SK-N-SH (cell line): ENCODE results near the gene IRF2. TPM values are rescaled to one million over a fixed set of nuclear protein-coding genes. Genes with fewer than 3 reads are reported as not detected.

ENCODE experiments used
- CTCF ChIA-PET: fragments of 300-600, 350-600 bp; formaldehyde crosslinking; extraction: SDS; loops from one replicate; lab custom pipeline; 2021; lab: Yijun Ruan, JAX
- POLR2A ChIA-PET: fragments of 350-600 bp; sonication (Branson Sonifier 250); formaldehyde crosslinking; extraction: SDS; loops from one replicate; lab custom pipeline; 2020; ENCODE audit warnings: antibody characterized with exemption, inconsistent platforms; lab: Yijun Ruan, JAX
- DNase-seq: peaks from one replicate; pipeline ENCODE4 v3.0.0; 2012
- H2AFZ ChIP-seq: fragments of 200-600 bp; sonication (generic); 2 replicates; pipeline ENCODE4 v1.8.1; 2016; ENCODE audit warnings: antibody characterized with exemption, mild to moderate bottlenecking, low read depth
- H3F3A ChIP-seq: fragments of 200-600 bp; sonication (generic); replicated peaks from 2 replicates; pipeline ENCODE3; 2016; ENCODE audit warnings: antibody characterized with exemption, mild to moderate bottlenecking; ENCODE audit not compliant: insufficient read depth
- H3K27ac ChIP-seq, 2 experiments: fragments of 200-500 bp in 1 of 2; fragments of 200-600 bp in 1 of 2; sonication (Bioruptor generic) in 1 of 2; sonication (generic), shearing (Covaris generic) in 1 of 2; 2 replicates each; pipeline versions ENCODE4 v1.5.1 to v1.6.1; 2014 to 2016; ENCODE audit warnings: low read depth in 2 of 2, inconsistent platforms in 1 of 2, low read length in 1 of 2, mild to moderate bottlenecking in 1 of 2, mixed read lengths in 1 of 2
- H3K27me3 ChIP-seq: fragments of 200-600 bp; sonication (generic), shearing (Covaris generic); 2 replicates; pipeline ENCODE4 v1.6.1; 2016; ENCODE audit warnings: mixed run types; ENCODE audit not compliant: insufficient read depth
- H3K36me3 ChIP-seq, 2 experiments: fragments of 200-500 bp in 1 of 2; fragments of 200-600 bp in 1 of 2; sonication (Bioruptor generic) in 1 of 2; sonication (generic) in 1 of 2; replicated peaks in 1 of 2; 2 replicates each; pipeline versions ENCODE3 to v1.5.1; 2014 to 2016; ENCODE audit warnings: low read length in 1 of 2, mild to moderate bottlenecking in 1 of 2; ENCODE audit not compliant: insufficient read depth in 2 of 2, control insufficient read depth in 1 of 2
- H3K4me1 ChIP-seq, 2 experiments: fragments of 200-500 bp in 1 of 2; fragments of 200-600 bp in 1 of 2; sonication (Bioruptor generic) in 1 of 2; sonication (generic), shearing (Covaris generic) in 1 of 2; 2 replicates each; pipeline versions ENCODE4 v1.5.1 to v1.6.1; 2014 to 2016; ENCODE audit warnings: low read depth in 1 of 2, low read length in 1 of 2, mixed run types in 1 of 2; ENCODE audit not compliant: insufficient read depth in 2 of 2, control insufficient read depth in 1 of 2
- H3K4me2 ChIP-seq: fragments of 200-600 bp; sonication (generic), shearing (Covaris generic); 2 replicates; pipeline ENCODE4 v1.6.1; 2017; ENCODE audit warnings: mixed run types
- H3K4me3 ChIP-seq, 2 experiments: fragments of 200-500 bp in 1 of 2; fragments of 200-600 bp in 1 of 2; sonication (Bioruptor generic) in 1 of 2; sonication (generic), shearing (Covaris generic) in 1 of 2; 2 replicates each; pipeline versions ENCODE4 v1.5.1 to v1.8.1; 2014 to 2016; ENCODE audit warnings: low read depth in 2 of 2, inconsistent platforms in 1 of 2, low read length in 1 of 2, mild to moderate bottlenecking in 1 of 2, mixed read lengths in 1 of 2, moderate library complexity in 1 of 2
- H3K79me2 ChIP-seq: fragments of 200-600 bp; sonication (generic); 2 replicates; pipeline ENCODE4 v1.8.1; 2017; ENCODE audit warnings: mild to moderate bottlenecking; ENCODE audit not compliant: insufficient read depth
- H3K9ac ChIP-seq: fragments of 200-600 bp; sonication (generic); 2 replicates; pipeline ENCODE4 v1.6.1; 2017; ENCODE audit warnings: mixed run types
- H3K9me2 ChIP-seq: fragments of 200-600 bp; sonication (generic); 2 replicates; pipeline ENCODE4 v1.6.1; 2017; ENCODE audit warnings: mixed run types
- H3K9me3 ChIP-seq: fragments of 200-600 bp; sonication (generic); 2 replicates; pipeline ENCODE4 v1.6.1; 2017; ENCODE audit warnings: mixed run types, mild to moderate bottlenecking, moderate library complexity
- H4K20me1 ChIP-seq: fragments of 200-600 bp; sonication (generic); 2 replicates; pipeline ENCODE4 v1.6.1; 2017; ENCODE audit warnings: mild to moderate bottlenecking, mixed run types; ENCODE audit not compliant: insufficient read depth
- CHD2 ChIP-seq: fragments of 150-350 bp; IDR thresholded peaks from 2 replicates; pipeline ENCODE4 v1.6.1; 2018; ENCODE audit warnings: low read length; ENCODE audit not compliant: partially characterized antibody
- ELF1 ChIP-seq: IDR thresholded peaks from 2 replicates; pipeline ENCODE4 v1.4.0; 2012
- EP300 ChIP-seq, 2 experiments: IDR thresholded peaks; 2 replicates each; pipeline versions ENCODE4 v1.4.0 to v1.6.1; 2012; ENCODE audit warnings: borderline replicate concordance in 1 of 2, low read depth in 1 of 2, low read length in 1 of 2
- EZH2phosphoT487 ChIP-seq: fragments of 200-600 bp; sonication (generic); IDR thresholded peaks from 2 replicates; pipeline ENCODE4 v1.6.1; 2017; ENCODE audit warnings: low read depth, mixed run types, mild to moderate bottlenecking, antibody characterized with exemption, moderate library complexity, borderline replicate concordance
- JUND ChIP-seq: IDR thresholded peaks from 2 replicates; pipeline ENCODE4 v1.4.0; 2012
- MEF2A ChIP-seq: IDR thresholded peaks from 2 replicates; pipeline ENCODE4 v1.4.0; 2012; ENCODE audit warnings: low read depth, borderline replicate concordance
- MXI1 ChIP-seq: IDR thresholded peaks from 2 replicates; pipeline ENCODE4 v1.6.1; 2012; ENCODE audit warnings: mild to moderate bottlenecking, low read depth, low read length, improper control_type of control experiment
- RAD21 ChIP-seq: IDR thresholded peaks from 2 replicates; pipeline ENCODE4 v1.6.1; 2012; ENCODE audit warnings: mild to moderate bottlenecking, low read length
- RCOR1 ChIP-seq: fragments of 150-350 bp; IDR thresholded peaks from 2 replicates; pipeline ENCODE4 v1.6.1; 2017; ENCODE audit warnings: antibody characterized with exemption, low read length
- TAF1 ChIP-seq: IDR thresholded peaks from 2 replicates; pipeline ENCODE4 v1.6.1; 2012; ENCODE audit warnings: low read depth, mild to moderate bottlenecking, low read length, moderate library complexity, borderline replicate concordance
- WGBS: methylation state at CpG from one replicate; pipeline ENCODE4 v1.1.6; 2017; ENCODE audit warnings: low lambda C conversion rate; 5-methylcytosine and 5-hydroxymethylcytosine counted together
- polyA plus RNA-seq, 3 experiments: library from polyadenylated mRNA; depleted of rRNA; stranded (reverse); fragments of >200 nt; gene quantifications; 2 replicates each; pipeline ENCODE4 v1.2.3, GENCODE V29; 2012
- TF ChIP-seq, protein P1 (sequence below): fragments of 150-350 bp; IDR thresholded peaks from 2 replicates; pipeline ENCODE4 v1.6.1; 2016; ENCODE audit warnings: mild to moderate bottlenecking, low read depth, low read length
- TF ChIP-seq, protein P2 (sequence below): IDR thresholded peaks from 2 replicates; pipeline ENCODE4; 2012
- TF ChIP-seq, protein P3 (sequence below): IDR thresholded peaks from 2 replicates; pipeline ENCODE4 v1.6.1; 2012; ENCODE audit warnings: mild to moderate bottlenecking, low read depth, low read length, moderate library complexity
- TF ChIP-seq, protein P4 (sequence below): IDR thresholded peaks from 2 replicates; pipeline ENCODE4 v1.4.0; 2012; ENCODE audit warnings: low read depth, borderline replicate concordance
- TF ChIP-seq, protein P5 (sequence below): fragments of 150-350 bp; IDR thresholded peaks from 2 replicates; pipeline ENCODE4 v1.6.1; 2017; ENCODE audit warnings: antibody characterized with exemption, low read length, low read depth, borderline replicate concordance

The IRF2 gene
- polyA plus RNA-seq, 1 of the 3 experiments (the other 2 are of a cell fraction) = 23.3 TPM

DNA sequence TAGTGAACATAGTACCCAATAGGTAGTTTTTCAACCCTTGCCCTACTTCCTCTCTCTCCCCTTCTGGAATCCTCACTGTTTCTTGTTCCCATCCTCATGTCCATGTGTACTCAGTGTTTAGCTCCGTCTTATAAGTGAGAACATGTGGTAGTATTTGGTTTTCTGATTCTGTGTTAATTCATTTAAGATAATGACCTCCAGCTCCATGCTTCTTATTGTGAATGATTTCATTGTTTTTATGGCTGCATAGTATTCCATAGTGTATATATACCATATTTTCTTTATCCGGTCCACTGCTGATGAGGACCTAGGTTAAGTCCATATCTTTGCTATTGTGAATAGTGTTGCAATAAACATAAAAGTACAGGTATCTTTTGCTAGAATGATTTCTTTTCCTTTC lies 31.0 kb downstream of the IRF2 start:
- 98% methylated on average over 2 of the region's 2 CpGs for WGBS
- no peaks in the 10 kb centered on the region for H3K9me3 ChIP-seq
- ChIA-PET POLR2A (no interaction called here), CTCF (no interaction called here)
- no peak overlapping the region for H2AFZ ChIP-seq
- peaks cover 9 to 14% of the 10 kb centered on the region in 2 experiments; a peak in 2 of 4 replicates for H3K4me1 ChIP-seq
- no peak for TF ChIP-seq RAD21
- no peak for TF ChIP-seq TAF1
- no peak for TF ChIP-seq EZH2phosphoT487
- no peak for TF ChIP-seq MXI1
- TF ChIP-seq, protein P1, sequence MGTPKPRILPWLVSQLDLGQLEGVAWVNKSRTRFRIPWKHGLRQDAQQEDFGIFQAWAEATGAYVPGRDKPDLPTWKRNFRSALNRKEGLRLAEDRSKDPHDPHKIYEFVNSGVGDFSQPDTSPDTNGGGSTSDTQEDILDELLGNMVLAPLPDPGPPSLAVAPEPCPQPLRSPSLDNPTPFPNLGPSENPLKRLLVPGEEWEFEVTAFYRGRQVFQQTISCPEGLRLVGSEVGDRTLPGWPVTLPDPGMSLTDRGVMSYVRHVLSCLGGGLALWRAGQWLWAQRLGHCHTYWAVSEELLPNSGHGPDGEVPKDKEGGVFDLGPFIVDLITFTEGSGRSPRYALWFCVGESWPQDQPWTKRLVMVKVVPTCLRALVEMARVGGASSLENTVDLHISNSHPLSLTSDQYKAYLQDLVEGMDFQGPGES = no peak
- no peak for TF ChIP-seq JUND
- TF ChIP-seq, protein P2, sequence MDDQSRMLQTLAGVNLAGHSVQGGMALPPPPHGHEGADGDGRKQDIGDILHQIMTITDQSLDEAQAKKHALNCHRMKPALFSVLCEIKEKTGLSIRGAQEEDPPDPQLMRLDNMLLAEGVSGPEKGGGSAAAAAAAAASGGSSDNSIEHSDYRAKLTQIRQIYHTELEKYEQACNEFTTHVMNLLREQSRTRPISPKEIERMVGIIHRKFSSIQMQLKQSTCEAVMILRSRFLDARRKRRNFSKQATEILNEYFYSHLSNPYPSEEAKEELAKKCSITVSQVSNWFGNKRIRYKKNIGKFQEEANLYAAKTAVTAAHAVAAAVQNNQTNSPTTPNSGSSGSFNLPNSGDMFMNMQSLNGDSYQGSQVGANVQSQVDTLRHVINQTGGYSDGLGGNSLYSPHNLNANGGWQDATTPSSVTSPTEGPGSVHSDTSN = no peak
- TF ChIP-seq MEF2A = no peak
- no peak for TF ChIP-seq CHD2
- TF ChIP-seq, protein P3, sequence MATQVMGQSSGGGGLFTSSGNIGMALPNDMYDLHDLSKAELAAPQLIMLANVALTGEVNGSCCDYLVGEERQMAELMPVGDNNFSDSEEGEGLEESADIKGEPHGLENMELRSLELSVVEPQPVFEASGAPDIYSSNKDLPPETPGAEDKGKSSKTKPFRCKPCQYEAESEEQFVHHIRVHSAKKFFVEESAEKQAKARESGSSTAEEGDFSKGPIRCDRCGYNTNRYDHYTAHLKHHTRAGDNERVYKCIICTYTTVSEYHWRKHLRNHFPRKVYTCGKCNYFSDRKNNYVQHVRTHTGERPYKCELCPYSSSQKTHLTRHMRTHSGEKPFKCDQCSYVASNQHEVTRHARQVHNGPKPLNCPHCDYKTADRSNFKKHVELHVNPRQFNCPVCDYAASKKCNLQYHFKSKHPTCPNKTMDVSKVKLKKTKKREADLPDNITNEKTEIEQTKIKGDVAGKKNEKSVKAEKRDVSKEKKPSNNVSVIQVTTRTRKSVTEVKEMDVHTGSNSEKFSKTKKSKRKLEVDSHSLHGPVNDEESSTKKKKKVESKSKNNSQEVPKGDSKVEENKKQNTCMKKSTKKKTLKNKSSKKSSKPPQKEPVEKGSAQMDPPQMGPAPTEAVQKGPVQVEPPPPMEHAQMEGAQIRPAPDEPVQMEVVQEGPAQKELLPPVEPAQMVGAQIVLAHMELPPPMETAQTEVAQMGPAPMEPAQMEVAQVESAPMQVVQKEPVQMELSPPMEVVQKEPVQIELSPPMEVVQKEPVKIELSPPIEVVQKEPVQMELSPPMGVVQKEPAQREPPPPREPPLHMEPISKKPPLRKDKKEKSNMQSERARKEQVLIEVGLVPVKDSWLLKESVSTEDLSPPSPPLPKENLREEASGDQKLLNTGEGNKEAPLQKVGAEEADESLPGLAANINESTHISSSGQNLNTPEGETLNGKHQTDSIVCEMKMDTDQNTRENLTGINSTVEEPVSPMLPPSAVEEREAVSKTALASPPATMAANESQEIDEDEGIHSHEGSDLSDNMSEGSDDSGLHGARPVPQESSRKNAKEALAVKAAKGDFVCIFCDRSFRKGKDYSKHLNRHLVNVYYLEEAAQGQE = no peak
- no peak for TF ChIP-seq EP300 (IDR thresholded peaks at IDR 0.05; ENCODE audit: borderline replicate concordance in 1 of 2, low read depth in 1 of 2, low read length in 1 of 2)
- no peak for TF ChIP-seq RCOR1
- TF ChIP-seq, protein P4, sequence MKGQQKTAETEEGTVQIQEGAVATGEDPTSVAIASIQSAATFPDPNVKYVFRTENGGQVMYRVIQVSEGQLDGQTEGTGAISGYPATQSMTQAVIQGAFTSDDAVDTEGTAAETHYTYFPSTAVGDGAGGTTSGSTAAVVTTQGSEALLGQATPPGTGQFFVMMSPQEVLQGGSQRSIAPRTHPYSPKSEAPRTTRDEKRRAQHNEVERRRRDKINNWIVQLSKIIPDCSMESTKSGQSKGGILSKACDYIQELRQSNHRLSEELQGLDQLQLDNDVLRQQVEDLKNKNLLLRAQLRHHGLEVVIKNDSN = no peak
- TF ChIP-seq, protein P5, sequence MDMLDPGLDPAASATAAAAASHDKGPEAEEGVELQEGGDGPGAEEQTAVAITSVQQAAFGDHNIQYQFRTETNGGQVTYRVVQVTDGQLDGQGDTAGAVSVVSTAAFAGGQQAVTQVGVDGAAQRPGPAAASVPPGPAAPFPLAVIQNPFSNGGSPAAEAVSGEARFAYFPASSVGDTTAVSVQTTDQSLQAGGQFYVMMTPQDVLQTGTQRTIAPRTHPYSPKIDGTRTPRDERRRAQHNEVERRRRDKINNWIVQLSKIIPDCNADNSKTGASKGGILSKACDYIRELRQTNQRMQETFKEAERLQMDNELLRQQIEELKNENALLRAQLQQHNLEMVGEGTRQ = no peak
- TF ChIP-seq ELF1 = no peak
- DNase-seq = no peak
- no peaks in the 10 kb centered on the region for H3F3A ChIP-seq
- peaks cover 74% of the 10 kb centered on the region for H3K79me2 ChIP-seq
- no peaks in the 10 kb centered on the region for H3K9me2 ChIP-seq
- no peaks in the 10 kb centered on the region for H3K27me3 ChIP-seq
- H3K4me3 ChIP-seq = no peak overlapping the region
- H3K36me3 ChIP-seq = peaks cover 0 to 2% of the 10 kb centered on the region in 2 experiments
- H4K20me1 ChIP-seq = peaks cover 37% of the 10 kb centered on the region; the same call in 1 of the 2 replicates
- no peak overlapping the region for H3K9ac ChIP-seq
- H3K4me2 ChIP-seq = no peak overlapping the region
- H3K27ac ChIP-seq = no peak overlapping the region
